NB4 (cell line): Measurements from ENCODE around the gene LTA4H.

Source experiments
- MYC ChIP-seq: IDR thresholded peaks from 2 replicates; pipeline ENCODE4 v1.6.1; 2011; ENCODE audit warnings: low read depth, low read length
- POLR2A ChIP-seq: IDR thresholded peaks from 2 replicates; pipeline ENCODE4 v1.6.1; 2011; ENCODE audit warnings: mild to moderate bottlenecking; ENCODE audit not compliant: insufficient read length; ENCODE audit errors: extremely low read depth
- TF ChIP-seq, protein P1 (sequence below): IDR thresholded peaks from one replicate; pipeline ENCODE4 v1.5.1; 2012; ENCODE audit warnings: low read depth, low read length

DNA sequence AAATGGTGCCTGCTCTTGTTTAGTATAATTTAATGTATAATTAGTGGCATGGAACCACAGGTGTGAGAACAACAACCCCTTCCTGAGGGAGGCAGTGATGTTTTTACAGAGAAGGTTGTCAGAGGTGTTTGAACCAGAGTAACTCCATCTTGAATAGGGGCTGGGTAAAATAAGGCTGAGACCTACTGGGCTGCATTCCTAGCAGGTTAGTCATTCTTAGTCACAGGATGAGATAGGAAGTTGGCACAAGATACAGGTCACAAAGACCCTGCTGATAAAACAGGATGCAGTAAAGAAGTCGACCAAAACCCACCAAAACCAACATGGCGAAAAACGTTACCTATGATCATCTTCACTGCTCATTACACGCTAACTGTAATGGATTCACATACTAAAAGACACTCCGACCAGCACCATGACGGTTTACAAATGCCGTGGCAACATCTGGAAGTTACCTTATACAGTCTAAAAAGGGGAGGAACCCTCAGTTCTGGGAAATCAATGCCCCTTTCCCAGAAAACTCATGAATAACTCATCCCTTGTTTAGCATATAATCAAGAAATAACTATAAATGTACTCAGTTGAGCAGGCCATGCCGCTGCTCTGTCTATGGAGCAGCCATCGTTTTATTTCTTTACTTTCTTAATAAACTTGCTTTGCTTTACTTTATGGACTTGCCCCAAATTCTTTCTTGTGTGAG lies 47.8 kb upstream of the LTA4H start:
- TF ChIP-seq POLR2A, result no peak
- TF ChIP-seq, protein P1, sequence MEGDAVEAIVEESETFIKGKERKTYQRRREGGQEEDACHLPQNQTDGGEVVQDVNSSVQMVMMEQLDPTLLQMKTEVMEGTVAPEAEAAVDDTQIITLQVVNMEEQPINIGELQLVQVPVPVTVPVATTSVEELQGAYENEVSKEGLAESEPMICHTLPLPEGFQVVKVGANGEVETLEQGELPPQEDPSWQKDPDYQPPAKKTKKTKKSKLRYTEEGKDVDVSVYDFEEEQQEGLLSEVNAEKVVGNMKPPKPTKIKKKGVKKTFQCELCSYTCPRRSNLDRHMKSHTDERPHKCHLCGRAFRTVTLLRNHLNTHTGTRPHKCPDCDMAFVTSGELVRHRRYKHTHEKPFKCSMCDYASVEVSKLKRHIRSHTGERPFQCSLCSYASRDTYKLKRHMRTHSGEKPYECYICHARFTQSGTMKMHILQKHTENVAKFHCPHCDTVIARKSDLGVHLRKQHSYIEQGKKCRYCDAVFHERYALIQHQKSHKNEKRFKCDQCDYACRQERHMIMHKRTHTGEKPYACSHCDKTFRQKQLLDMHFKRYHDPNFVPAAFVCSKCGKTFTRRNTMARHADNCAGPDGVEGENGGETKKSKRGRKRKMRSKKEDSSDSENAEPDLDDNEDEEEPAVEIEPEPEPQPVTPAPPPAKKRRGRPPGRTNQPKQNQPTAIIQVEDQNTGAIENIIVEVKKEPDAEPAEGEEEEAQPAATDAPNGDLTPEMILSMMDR, result no peak
- TF ChIP-seq MYC, result no peak
